ENCODE results near the gene SLC16A4.
"Not testable (repeated sequence)": the region's sequence is repeated elsewhere in the genome, so short reads cannot be mapped to it uniquely, and the experiment has no call there.

SLC16A4 gene

DNA sequence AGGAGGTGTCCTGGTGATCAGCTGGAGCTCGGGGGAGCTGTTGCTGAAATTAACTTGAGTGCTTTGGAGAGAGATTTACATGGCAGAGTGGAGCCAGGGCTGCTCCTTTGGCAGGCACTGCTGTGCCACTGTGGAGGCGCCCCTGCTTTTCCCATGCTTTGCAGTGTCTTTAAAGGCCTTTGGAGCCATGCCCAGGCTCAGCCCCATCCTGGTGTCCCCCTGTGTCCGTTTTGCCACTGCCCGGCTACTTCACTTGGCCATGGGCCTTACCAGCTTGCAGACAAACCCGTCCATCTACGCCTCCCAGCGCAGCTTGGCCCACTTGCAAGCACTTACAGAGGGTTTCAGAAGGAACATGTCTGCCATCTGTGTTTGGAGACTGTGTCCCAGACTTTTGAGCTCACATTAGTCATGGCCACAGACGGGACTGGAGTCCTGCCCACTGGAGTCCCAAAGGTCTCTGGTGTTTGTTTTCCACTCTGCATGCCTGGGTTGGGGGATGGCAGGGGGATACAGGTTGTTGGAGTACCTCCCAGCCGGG lies 34.9 kb upstream of the SLC16A4 start:
- no peak overlapping the region for H3K9ac ChIP-seq (ENCODE audit: low read length)
- H3K4me1 ChIP-seq (ENCODE audit: insufficient read depth, low read length): no peaks in the 10 kb centered on the region
- no peak overlapping the region for H3K27ac ChIP-seq (ENCODE audit: low read depth, low read length)
- no peak overlapping the region for H3K4me3 ChIP-seq (ENCODE audit: low read depth in 1 of 2, low read length in 2 of 2)
- H3K9me3 ChIP-seq (ENCODE audit: low read length): no peaks in the 10 kb centered on the region
- no peaks in the 10 kb centered on the region for H3K36me3 ChIP-seq (ENCODE audit: insufficient read depth, low read length)
- H3K27me3 ChIP-seq (ENCODE audit: control insufficient read depth in 1 of 2, insufficient read depth in 2 of 2, low read length in 2 of 2): no peaks in the 10 kb centered on the region

DNA sequence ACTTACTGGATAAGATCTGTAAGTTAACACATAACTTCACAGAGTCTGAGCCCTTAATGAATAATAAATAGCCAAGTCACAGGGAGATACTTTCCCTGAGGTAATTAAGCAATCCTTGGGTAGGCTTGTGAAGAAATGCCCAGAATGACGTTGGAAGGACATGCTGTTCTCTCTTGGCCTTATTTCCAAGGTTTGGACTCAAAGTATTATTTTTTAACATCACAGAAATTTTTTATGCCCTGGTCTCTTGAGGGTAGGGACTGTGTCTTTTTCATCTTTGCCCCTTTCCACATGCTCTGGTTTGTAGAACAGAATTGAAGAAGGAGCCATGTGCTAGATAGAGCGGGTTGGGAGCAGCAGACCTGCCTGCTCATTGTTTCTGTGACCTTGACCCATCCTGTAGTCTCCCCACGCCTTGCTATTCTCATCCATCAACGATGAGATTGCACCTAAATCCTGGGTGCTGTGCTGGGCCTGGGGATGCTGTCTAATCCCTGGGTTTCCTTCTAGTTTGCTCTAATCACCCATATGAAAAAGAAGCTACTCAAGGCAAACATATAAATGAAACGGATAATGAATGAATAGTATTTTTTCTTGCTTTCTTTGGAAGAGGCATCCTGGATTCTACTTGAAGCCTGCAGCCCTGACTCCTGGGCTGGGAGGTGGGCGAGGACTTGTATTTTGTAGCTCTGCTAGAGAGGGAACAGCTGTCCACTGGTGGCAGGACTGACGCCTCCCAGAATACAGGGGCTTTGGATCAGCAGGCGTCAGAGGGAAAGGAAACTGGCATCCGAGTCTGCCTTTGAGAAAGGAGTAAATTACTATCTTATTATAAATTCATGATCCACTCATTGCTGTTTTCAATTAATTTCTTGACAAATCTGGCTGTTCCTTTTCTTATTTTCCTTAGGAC lies 34.1 kb upstream of the SLC16A4 start:
- H3K4me1 ChIP-seq (ENCODE audit: insufficient read depth, low read length): no peaks in the 10 kb centered on the region
- H3K27me3 ChIP-seq (ENCODE audit: control insufficient read depth in 1 of 2, insufficient read depth in 2 of 2, low read length in 2 of 2): no peaks in the 10 kb centered on the region
- H3K27ac ChIP-seq (ENCODE audit: low read depth, low read length): no peak overlapping the region
- no peak overlapping the region for H3K4me3 ChIP-seq (ENCODE audit: low read depth in 1 of 2, low read length in 2 of 2)
- no peaks in the 10 kb centered on the region for H3K9me3 ChIP-seq (ENCODE audit: low read length)
- H3K36me3 ChIP-seq (ENCODE audit: insufficient read depth, low read length): no peaks in the 10 kb centered on the region
- no peak overlapping the region for H3K9ac ChIP-seq (ENCODE audit: low read length)

DNA sequence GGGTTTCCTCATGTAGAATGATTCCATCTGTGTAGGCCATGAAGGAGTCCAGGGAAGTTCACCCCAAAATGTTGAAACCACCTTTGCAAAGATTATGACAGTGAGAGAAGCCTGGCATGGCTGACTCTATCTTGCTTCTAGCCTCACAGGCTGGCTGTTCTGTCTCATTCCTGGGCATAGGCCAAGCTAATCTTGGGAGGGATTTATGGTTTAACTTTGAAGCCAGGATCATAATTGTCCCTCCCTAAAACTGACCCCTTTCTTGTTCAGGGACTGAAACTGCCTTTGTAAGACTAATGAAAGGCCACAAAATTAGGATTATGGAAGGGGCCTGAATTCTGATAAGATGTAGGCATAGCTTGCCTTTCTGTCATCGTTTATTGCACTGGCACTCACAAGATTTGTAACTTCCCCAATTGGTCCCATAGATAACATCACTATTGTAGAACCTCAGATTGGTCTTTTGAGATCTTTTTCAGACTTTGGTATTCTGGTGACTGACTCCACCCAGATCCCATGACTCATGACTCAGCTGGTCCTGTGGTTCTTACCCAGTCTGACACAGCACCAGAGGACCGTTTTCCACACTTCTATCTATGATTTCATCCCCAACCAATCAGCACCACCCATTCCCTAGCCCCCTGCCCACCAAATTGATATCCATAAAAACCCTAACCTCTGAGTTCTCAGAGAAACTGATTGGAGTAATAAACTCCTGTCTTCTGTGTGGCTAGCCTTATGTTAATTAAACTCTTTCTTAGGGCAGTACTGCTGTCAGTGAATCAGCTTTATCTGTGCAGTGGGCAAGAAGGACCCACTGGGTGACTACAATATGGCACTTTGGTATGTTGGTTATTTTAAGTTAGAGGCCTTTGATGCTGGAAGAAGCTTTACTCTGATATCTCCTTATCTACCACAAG lies 30.3 kb upstream of the SLC16A4 start:
- Histone ChIP-seq H3K27ac (ENCODE audit: low read depth, low read length) (no peak overlapping the region), H3K4me1 (ENCODE audit: insufficient read depth, low read length) (no peaks in the 10 kb centered on the region), H3K9me3 (ENCODE audit: low read length) (no peaks in the 10 kb centered on the region), H3K36me3 (ENCODE audit: insufficient read depth, low read length) (no peaks in the 10 kb centered on the region), H3K27me3 (ENCODE audit: control insufficient read depth in 1 of 2, insufficient read depth in 2 of 2, low read length in 2 of 2) (no peaks in the 10 kb centered on the region), H3K9ac (ENCODE audit: low read length) (no peak overlapping the region), H3K4me3 (ENCODE audit: low read depth in 1 of 2, low read length in 2 of 2) (no peak overlapping the region)

DNA sequence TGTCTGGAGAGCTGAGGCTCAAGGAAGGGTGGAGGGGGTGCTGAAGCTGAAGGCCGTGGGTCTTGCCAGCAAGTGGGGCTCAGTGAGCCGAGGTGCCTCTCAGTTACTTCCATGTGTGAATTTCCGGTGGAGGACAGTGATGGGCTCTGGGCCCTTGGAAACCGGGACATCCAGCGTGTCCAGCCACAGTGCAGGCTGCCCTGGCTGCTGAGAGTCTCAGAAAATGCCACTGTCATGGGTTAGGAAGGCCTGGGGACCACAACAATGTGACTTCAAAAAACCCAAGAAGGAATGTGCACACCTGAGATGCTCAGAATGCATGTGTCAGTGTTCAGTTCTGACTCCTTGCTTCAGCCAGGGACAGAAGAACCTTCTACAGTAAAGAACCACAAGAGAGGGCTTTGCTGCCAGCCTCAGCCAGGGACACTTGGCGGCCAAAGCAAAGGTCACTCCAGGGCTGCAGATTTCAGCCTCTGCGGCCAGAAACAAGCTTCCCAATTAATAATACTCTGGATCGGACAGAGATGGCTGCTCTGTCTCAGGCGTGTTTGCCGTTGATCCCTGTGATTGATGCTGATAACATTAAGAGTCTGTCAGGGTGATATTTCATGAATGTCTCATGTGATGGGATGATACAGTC lies 29.3 kb upstream of the SLC16A4 start:
- Histone ChIP-seq H3K9me3 (ENCODE audit: low read length) (no peaks in the 10 kb centered on the region), H3K27ac (ENCODE audit: low read depth, low read length) (no peak overlapping the region), H3K27me3 (ENCODE audit: control insufficient read depth in 1 of 2, insufficient read depth in 2 of 2, low read length in 2 of 2) (no peaks in the 10 kb centered on the region), H3K4me1 (ENCODE audit: insufficient read depth, low read length) (no peaks in the 10 kb centered on the region), H3K9ac (ENCODE audit: low read length) (no peak overlapping the region), H3K36me3 (ENCODE audit: insufficient read depth, low read length) (no peaks in the 10 kb centered on the region), H3K4me3 (ENCODE audit: low read depth in 1 of 2, low read length in 2 of 2) (no peak overlapping the region)

DNA sequence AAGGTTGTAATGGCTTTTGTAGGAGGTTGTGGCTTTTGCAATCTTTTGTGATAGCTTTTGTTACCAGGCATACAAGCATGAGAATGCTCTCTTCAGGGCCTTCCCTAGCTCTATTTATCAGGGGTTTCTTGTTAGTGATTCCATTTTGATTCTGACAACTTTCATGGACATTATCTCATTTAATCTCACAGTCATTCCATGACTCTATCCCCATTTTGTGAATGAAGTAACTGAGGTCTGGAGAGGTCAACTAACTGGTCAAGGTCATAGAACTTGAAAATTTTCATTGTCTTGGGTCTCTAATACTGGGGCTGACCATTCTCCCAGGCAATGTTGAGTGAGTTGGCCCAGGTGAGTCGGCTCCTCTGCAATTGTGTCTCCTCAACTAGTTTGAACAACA lies 27.9 kb upstream of the SLC16A4 start:
- Histone ChIP-seq H3K4me3 (ENCODE audit: low read depth in 1 of 2, low read length in 2 of 2) (no peak overlapping the region), H3K27me3 (ENCODE audit: control insufficient read depth in 1 of 2, insufficient read depth in 2 of 2, low read length in 2 of 2) (no peaks in the 10 kb centered on the region), H3K36me3 (ENCODE audit: insufficient read depth, low read length) (no peaks in the 10 kb centered on the region), H3K27ac (ENCODE audit: low read depth, low read length) (no peak overlapping the region), H3K9me3 (ENCODE audit: low read length) (no peaks in the 10 kb centered on the region), H3K9ac (ENCODE audit: low read length) (no peak overlapping the region), H3K4me1 (ENCODE audit: insufficient read depth, low read length) (no peaks in the 10 kb centered on the region)

DNA sequence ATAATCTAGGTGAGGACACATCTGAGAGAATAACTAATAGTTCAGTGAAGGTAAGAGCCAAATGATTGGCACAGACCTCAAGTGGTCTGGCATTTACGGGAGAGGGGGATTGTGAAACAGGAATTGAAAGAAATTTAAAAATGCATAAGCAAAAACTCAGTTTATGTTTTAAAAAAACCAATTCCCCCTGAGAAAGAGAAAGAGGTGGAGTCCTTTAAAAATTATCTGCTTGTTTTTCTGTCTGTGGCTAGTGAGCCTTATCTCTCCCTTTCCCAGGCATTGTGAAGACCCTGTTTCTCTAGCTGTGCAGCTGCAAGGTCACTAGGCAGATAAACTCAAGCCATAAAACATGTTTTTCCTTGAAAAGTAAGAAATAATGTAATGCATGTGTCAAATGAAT lies 22.2 kb upstream of the SLC16A4 start:
- H3K9ac ChIP-seq (ENCODE audit: low read length); H3K4me1 ChIP-seq (ENCODE audit: insufficient read depth, low read length); H3K9me3 ChIP-seq (ENCODE audit: low read length); H3K27ac ChIP-seq (ENCODE audit: low read depth, low read length); H3K4me3 ChIP-seq (ENCODE audit: low read depth in 1 of 2, low read length in 2 of 2); H3K27me3 ChIP-seq (ENCODE audit: control insufficient read depth in 1 of 2, insufficient read depth in 2 of 2, low read length in 2 of 2); H3K36me3 ChIP-seq (ENCODE audit: insufficient read depth, low read length): not testable (repeated sequence)

DNA sequence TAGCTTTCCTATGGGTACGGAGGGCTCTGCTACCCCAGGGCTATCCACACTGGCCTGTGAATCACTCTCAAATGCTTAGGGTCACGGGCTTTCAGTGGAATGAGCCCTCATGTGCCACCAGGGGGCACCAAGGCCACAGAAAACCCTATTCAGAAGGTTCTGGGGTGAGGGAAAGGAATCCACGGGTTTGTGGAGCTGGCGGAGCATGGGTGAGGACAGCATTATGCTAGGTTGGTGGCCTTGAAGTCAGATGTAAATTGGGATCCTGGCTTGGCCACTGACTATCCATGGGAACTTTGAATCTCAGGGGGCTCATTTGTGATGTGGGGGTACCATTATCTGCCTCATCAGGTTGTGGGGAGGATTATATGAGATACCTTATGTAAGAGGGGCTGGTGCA lies 21.8 kb upstream of the SLC16A4 start:
- Histone ChIP-seq H3K36me3 (ENCODE audit: insufficient read depth, low read length) (no peaks in the 10 kb centered on the region), H3K9me3 (ENCODE audit: low read length) (no peaks in the 10 kb centered on the region), H3K9ac (ENCODE audit: low read length) (no peak overlapping the region), H3K4me1 (ENCODE audit: insufficient read depth, low read length) (peaks cover 10% of the 10 kb centered on the region), H3K27ac (ENCODE audit: low read depth, low read length) (no peak overlapping the region), H3K27me3 (ENCODE audit: control insufficient read depth in 1 of 2, insufficient read depth in 2 of 2, low read length in 2 of 2) (no peaks in the 10 kb centered on the region), H3K4me3 (ENCODE audit: low read depth in 1 of 2, low read length in 2 of 2) (no peak overlapping the region)

DNA sequence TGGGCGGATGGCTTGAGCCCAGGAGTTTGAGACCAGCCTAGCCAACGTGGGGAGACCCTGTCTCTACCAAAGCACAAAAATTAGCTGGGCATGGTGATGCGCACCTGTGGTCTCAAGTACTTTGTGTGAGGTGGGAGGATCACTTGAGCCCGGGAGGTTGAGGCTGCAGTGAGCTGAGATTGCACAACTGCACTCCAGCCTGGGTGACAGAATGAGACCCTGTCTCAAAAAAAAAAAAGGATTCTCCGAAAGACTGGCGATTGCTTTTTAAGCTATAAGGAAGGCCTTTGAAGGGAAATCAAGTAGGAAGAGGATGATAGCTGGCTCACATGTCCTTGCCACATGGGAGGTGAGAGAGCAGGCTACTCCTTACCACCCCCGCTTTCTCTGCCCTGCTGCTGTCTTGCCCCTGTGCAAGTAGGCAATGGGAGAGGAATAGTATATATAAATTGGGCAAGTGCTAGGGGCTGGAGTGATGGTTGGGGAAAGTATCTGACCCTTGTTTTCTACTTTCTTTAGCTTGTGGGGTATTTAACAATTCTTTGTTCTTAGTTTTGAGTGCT lies 20.4 kb upstream of the SLC16A4 start:
- Histone ChIP-seq H3K4me1 (ENCODE audit: insufficient read depth, low read length) (peaks cover 16% of the 10 kb centered on the region), H3K36me3 (ENCODE audit: insufficient read depth, low read length) (no peaks in the 10 kb centered on the region), H3K9me3 (ENCODE audit: low read length) (no peaks in the 10 kb centered on the region), H3K27ac (ENCODE audit: low read depth, low read length) (no peak overlapping the region), H3K27me3 (ENCODE audit: control insufficient read depth in 1 of 2, insufficient read depth in 2 of 2, low read length in 2 of 2) (no peaks in the 10 kb centered on the region), H3K4me3 (ENCODE audit: low read depth in 1 of 2, low read length in 2 of 2) (no peak overlapping the region), H3K9ac (ENCODE audit: low read length) (no peak overlapping the region)

DNA sequence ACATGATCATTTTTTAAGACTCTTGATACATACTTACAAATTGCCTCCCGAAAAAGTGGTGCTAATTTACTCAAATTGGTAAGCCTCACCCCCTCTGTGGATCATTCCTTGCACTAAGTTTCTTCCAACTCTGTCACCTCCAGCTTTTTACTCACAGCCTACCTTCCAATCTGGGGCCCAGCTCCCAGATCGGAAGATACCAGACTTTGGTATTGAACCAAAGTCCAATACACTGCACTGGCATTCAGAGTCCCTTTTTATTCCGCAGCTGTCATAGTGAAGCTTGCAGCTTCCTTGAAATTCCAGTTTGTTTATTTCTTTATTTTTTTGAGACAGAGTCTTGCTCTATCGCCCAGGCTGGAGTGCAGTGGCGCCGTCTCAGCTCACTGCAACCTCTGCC lies 18.5 kb upstream of the SLC16A4 start:
- peaks cover 5% of the 10 kb centered on the region for H3K36me3 ChIP-seq (ENCODE audit: insufficient read depth, low read length)
- no peak overlapping the region for H3K27ac ChIP-seq (ENCODE audit: low read depth, low read length)
- peaks cover 21% of the 10 kb centered on the region for H3K4me1 ChIP-seq (ENCODE audit: insufficient read depth, low read length)
- H3K4me3 ChIP-seq (ENCODE audit: low read depth in 1 of 2, low read length in 2 of 2): no peak overlapping the region
- no peaks in the 10 kb centered on the region for H3K27me3 ChIP-seq (ENCODE audit: control insufficient read depth in 1 of 2, insufficient read depth in 2 of 2, low read length in 2 of 2)
- H3K9me3 ChIP-seq (ENCODE audit: low read length): no peaks in the 10 kb centered on the region
- no peak overlapping the region for H3K9ac ChIP-seq (ENCODE audit: low read length)

DNA sequence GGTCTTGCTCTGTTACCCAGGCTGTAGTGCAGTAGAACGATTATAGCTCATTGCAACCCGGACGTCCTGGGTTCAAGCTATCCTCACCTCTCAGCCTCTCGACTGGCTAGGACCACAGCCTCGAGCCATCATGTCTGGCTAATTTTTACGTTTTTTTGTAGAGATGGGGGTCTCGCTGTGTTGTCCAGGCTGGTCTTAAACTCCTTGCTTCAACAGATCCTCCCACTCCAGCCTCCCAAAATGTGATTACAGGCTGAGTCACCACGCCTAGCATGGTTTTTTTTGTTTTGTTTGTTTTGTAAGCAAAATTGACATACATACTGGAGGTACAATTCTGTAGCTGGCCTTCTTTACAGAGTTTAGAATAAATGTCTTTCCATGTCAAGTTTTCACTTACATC lies 17.7 kb upstream of the SLC16A4 start:
- Histone ChIP-seq H3K9ac (ENCODE audit: low read length) (peak overlapping the region; percentile 93), H3K27ac (ENCODE audit: low read depth, low read length) (no peak overlapping the region), H3K4me3 (ENCODE audit: low read depth in 1 of 2, low read length in 2 of 2) (peak overlapping the region in 1 of 2 donors; percentile 97)

More for the DNA sequence above, 17.7 kb upstream of the SLC16A4 start:
- Histone ChIP-seq H3K9me3 (ENCODE audit: low read length) (no peaks in the 10 kb centered on the region), H3K27me3 (ENCODE audit: control insufficient read depth in 1 of 2, insufficient read depth in 2 of 2, low read length in 2 of 2) (no peaks in the 10 kb centered on the region), H3K36me3 (ENCODE audit: insufficient read depth, low read length) (peaks cover 13% of the 10 kb centered on the region), H3K4me1 (ENCODE audit: insufficient read depth, low read length) (peaks cover 21% of the 10 kb centered on the region)

Data from muscle layer of colon (tissue), 2 donors.